ENCODE measurements around the gene DNAH5.

GRCh38 chr5:13814301-13814700 lies 130.2 kb downstream of the DNAH5 start:
- TF ChIP-seq, protein P1, sequence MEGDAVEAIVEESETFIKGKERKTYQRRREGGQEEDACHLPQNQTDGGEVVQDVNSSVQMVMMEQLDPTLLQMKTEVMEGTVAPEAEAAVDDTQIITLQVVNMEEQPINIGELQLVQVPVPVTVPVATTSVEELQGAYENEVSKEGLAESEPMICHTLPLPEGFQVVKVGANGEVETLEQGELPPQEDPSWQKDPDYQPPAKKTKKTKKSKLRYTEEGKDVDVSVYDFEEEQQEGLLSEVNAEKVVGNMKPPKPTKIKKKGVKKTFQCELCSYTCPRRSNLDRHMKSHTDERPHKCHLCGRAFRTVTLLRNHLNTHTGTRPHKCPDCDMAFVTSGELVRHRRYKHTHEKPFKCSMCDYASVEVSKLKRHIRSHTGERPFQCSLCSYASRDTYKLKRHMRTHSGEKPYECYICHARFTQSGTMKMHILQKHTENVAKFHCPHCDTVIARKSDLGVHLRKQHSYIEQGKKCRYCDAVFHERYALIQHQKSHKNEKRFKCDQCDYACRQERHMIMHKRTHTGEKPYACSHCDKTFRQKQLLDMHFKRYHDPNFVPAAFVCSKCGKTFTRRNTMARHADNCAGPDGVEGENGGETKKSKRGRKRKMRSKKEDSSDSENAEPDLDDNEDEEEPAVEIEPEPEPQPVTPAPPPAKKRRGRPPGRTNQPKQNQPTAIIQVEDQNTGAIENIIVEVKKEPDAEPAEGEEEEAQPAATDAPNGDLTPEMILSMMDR (IDR thresholded peaks at IDR 0.05; ENCODE audit: control extremely low read depth in 1 of 3, insufficient read depth in 1 of 3, low read depth in 1 of 3, low read length in 3 of 3): no peak
- TF ChIP-seq, protein P2, sequence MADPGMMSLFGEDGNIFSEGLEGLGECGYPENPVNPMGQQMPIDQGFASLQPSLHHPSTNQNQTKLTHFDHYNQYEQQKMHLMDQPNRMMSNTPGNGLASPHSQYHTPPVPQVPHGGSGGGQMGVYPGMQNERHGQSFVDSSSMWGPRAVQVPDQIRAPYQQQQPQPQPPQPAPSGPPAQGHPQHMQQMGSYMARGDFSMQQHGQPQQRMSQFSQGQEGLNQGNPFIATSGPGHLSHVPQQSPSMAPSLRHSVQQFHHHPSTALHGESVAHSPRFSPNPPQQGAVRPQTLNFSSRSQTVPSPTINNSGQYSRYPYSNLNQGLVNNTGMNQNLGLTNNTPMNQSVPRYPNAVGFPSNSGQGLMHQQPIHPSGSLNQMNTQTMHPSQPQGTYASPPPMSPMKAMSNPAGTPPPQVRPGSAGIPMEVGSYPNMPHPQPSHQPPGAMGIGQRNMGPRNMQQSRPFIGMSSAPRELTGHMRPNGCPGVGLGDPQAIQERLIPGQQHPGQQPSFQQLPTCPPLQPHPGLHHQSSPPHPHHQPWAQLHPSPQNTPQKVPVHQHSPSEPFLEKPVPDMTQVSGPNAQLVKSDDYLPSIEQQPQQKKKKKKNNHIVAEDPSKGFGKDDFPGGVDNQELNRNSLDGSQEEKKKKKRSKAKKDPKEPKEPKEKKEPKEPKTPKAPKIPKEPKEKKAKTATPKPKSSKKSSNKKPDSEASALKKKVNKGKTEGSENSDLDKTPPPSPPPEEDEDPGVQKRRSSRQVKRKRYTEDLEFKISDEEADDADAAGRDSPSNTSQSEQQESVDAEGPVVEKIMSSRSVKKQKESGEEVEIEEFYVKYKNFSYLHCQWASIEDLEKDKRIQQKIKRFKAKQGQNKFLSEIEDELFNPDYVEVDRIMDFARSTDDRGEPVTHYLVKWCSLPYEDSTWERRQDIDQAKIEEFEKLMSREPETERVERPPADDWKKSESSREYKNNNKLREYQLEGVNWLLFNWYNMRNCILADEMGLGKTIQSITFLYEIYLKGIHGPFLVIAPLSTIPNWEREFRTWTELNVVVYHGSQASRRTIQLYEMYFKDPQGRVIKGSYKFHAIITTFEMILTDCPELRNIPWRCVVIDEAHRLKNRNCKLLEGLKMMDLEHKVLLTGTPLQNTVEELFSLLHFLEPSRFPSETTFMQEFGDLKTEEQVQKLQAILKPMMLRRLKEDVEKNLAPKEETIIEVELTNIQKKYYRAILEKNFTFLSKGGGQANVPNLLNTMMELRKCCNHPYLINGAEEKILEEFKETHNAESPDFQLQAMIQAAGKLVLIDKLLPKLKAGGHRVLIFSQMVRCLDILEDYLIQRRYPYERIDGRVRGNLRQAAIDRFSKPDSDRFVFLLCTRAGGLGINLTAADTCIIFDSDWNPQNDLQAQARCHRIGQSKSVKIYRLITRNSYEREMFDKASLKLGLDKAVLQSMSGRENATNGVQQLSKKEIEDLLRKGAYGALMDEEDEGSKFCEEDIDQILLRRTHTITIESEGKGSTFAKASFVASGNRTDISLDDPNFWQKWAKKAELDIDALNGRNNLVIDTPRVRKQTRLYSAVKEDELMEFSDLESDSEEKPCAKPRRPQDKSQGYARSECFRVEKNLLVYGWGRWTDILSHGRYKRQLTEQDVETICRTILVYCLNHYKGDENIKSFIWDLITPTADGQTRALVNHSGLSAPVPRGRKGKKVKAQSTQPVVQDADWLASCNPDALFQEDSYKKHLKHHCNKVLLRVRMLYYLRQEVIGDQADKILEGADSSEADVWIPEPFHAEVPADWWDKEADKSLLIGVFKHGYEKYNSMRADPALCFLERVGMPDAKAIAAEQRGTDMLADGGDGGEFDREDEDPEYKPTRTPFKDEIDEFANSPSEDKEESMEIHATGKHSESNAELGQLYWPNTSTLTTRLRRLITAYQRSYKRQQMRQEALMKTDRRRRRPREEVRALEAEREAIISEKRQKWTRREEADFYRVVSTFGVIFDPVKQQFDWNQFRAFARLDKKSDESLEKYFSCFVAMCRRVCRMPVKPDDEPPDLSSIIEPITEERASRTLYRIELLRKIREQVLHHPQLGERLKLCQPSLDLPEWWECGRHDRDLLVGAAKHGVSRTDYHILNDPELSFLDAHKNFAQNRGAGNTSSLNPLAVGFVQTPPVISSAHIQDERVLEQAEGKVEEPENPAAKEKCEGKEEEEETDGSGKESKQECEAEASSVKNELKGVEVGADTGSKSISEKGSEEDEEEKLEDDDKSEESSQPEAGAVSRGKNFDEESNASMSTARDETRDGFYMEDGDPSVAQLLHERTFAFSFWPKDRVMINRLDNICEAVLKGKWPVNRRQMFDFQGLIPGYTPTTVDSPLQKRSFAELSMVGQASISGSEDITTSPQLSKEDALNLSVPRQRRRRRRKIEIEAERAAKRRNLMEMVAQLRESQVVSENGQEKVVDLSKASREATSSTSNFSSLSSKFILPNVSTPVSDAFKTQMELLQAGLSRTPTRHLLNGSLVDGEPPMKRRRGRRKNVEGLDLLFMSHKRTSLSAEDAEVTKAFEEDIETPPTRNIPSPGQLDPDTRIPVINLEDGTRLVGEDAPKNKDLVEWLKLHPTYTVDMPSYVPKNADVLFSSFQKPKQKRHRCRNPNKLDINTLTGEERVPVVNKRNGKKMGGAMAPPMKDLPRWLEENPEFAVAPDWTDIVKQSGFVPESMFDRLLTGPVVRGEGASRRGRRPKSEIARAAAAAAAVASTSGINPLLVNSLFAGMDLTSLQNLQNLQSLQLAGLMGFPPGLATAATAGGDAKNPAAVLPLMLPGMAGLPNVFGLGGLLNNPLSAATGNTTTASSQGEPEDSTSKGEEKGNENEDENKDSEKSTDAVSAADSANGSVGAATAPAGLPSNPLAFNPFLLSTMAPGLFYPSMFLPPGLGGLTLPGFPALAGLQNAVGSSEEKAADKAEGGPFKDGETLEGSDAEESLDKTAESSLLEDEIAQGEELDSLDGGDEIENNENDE (IDR thresholded peaks at IDR 0.05; ENCODE audit: insufficient replicate concordance, low read length): no peak
- TF ChIP-seq EP300 (IDR thresholded peaks at IDR 0.05; ENCODE audit: borderline replicate concordance in 1 of 2, low read depth in 2 of 2, low read length in 2 of 2) (no peak), EZH2 (IDR thresholded peaks at IDR 0.05; ENCODE audit: low read depth, low read length, severe bottlenecking) (no peak), KDM1A (IDR thresholded peaks at IDR 0.05; ENCODE audit: borderline replicate concordance, low read length) (no peak), RFX5 (IDR thresholded peaks at IDR 0.05; ENCODE audit: borderline replicate concordance, low read depth, low read length) (no peak), USF2 (IDR thresholded peaks at IDR 0.05; ENCODE audit: low read length) (no peak), POLR2AphosphoS5 (IDR thresholded peaks at IDR 0.05; ENCODE audit: low read depth, low read length) (no peak), ATF3 (IDR thresholded peaks at IDR 0.05; ENCODE audit: insufficient read depth, low read depth, low read length) (no peak)
- TF ChIP-seq, protein P3, sequence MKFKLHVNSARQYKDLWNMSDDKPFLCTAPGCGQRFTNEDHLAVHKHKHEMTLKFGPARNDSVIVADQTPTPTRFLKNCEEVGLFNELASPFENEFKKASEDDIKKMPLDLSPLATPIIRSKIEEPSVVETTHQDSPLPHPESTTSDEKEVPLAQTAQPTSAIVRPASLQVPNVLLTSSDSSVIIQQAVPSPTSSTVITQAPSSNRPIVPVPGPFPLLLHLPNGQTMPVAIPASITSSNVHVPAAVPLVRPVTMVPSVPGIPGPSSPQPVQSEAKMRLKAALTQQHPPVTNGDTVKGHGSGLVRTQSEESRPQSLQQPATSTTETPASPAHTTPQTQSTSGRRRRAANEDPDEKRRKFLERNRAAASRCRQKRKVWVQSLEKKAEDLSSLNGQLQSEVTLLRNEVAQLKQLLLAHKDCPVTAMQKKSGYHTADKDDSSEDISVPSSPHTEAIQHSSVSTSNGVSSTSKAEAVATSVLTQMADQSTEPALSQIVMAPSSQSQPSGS (IDR thresholded peaks at IDR 0.05; ENCODE audit: low read length): no peak

Data from H1 (cell line).